Gastrocnemius medialis (tissue), 4 donors: ENCODE data around the gene WFDC1. TPM values are rescaled to one million over a fixed set of nuclear protein-coding genes. Genes with fewer than 3 reads are reported as not detected.

ENCODE experiments used
- ATAC-seq, 2 donors: fragments of 150-250 bp; one replicate each; pipeline ENCODE4 v1.9.1; 2016
- DNase-seq, 2 donors: peaks; one replicate each; pipeline ENCODE4 v3.0.0-alpha.2; 2019
- H3K27ac ChIP-seq, 4 donors: fragments of 200-600 bp; sonication (generic); 1 replicate in 1 of 4; 2 replicates in 3 of 4; pipeline ENCODE4 v1.5.1; 2016 to 2018; ENCODE audit warnings: mild to moderate bottlenecking in 2 of 4, moderate library complexity in 1 of 4
- H3K27me3 ChIP-seq, 3 donors: fragments of 200-600 bp; sonication (generic) in 2 of 3; 1 replicate in 1 of 3; 2 replicates in 2 of 3; pipeline versions ENCODE4 v1.5.1 to v1.6.0; 2016 to 2019; ENCODE audit warnings: mild to moderate bottlenecking in 1 of 3, moderate library complexity in 1 of 3
- H3K36me3 ChIP-seq, 2 donors: fragments of 200-600 bp; sonication (generic) in 1 of 2; one replicate each; pipeline ENCODE4 v1.5.1; 2017 to 2018
- H3K4me1 ChIP-seq, 2 donors: fragments of 200-600 bp; sonication (generic) in 1 of 2; one replicate each; pipeline ENCODE4 v1.5.1; 2016 to 2017; ENCODE audit warnings: mild to moderate bottlenecking in 2 of 2
- H3K4me3 ChIP-seq, 4 donors: fragments of 200-600 bp; sonication (generic) in 3 of 4; 1 replicate in 1 of 4; 2 replicates in 3 of 4; pipeline ENCODE4 v1.5.1; 2016 to 2019; ENCODE audit warnings: mild to moderate bottlenecking in 2 of 4
- H3K9me3 ChIP-seq, 3 donors: fragments of 200-600 bp; sonication (generic) in 2 of 3; 1 replicate in 1 of 3; 2 replicates in 2 of 3; pipeline ENCODE4 v1.5.1; 2016 to 2019
- CTCF ChIP-seq, 5 experiments: fragments of 450-650 bp in 3 of 5; fragments of 200-600 bp in 2 of 5; sonication (generic) in 2 of 5; IDR thresholded peaks in 4 of 5; conservative IDR thresholded peaks in 1 of 5; 1 replicate in 4 of 5; 2 replicates in 1 of 5; pipeline ENCODE4 v1.5.1; 2016 to 2019; ENCODE audit warnings: antibody characterized with exemption in 5 of 5, mild to moderate bottlenecking in 3 of 5, moderate library complexity in 3 of 5
- POLR2A ChIP-seq, 2 donors: fragments of 450-650 bp; IDR thresholded peaks; one replicate each; pipeline ENCODE4 v1.6.1; 2017; ENCODE audit warnings: antibody characterized with exemption in 2 of 2, mild to moderate bottlenecking in 2 of 2, moderate library complexity in 2 of 2
- in situ Hi-C, 4 donors: fragments of 200-750 bp; cut with MboI; loops; one replicate each; pipeline versions ENCODE4 v1.15.0 to v1.8.0; 2017; ENCODE audit warnings: low sequenced_read_pairs in 4 of 4
- intact Hi-C: fragments of 100-400 bp; cut with DNase I; formaldehyde crosslinking; loops from one replicate; pipeline ENCODE4 v1.15.1; 2023; ENCODE audit warnings: low total_unique reads
- total RNA-seq, 4 donors: library from RNA; depleted of rRNA; stranded (reverse); fragments of >200 nt; gene quantifications; one replicate each; pipeline versions ENCODE4 v1.1.0 to v1.2.3, GENCODE V29; 2016

The WFDC1 gene
- total RNA-seq, 4 donors from 2014 or later: 0.40 to 0.68 (median 0.49) TPM; not detected in 1

DNA sequence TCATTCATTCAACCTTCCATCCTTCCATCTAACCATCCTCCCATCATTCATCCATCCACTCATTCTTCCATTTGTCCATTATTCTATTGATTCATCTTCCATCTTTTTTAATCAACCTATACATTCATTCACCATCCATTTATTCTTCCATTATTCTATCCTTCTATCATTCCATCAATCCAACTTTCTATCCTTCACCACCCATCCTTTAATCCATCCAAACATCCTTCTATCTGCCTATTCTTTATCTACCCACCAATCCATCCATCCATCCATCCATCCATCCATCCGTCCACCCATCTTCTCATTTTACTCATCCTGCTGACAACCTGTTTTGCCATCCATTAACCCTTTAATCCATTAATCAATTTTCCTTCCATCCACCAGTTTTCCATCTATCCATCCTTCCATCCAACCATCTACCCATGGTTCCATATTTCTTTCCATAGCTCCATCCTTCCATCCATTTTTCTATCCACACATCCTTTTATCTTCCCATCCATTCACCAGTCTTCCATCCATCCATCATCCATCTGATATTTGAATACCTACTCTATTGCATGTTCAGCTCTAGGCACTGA lies 21.8 kb upstream of the WFDC1 start:
- in situ Hi-C loops: no loop called here
- H3K27me3 ChIP-seq: peaks cover 0 to 4% (median 3%) of the 10 kb centered on the region in 3 donors
- no peak overlapping the region for H3K4me3 ChIP-seq
- ATAC-seq (no peak), DNase-seq (no peak)
- H3K27ac ChIP-seq: no peak overlapping the region
- no peak for TF ChIP-seq CTCF (IDR thresholded peaks at IDR 0.05 in 4 of 5, conservative IDR thresholded peaks at IDR 0.05 in 1 of 5)
- TF ChIP-seq POLR2A (IDR thresholded peaks at IDR 0.05): no peak
- no peaks in the 10 kb centered on the region for H3K36me3 ChIP-seq
- H3K4me1 ChIP-seq: no peaks in the 10 kb centered on the region
- intact Hi-C loops: no loop called here
- H3K9me3 ChIP-seq: no peaks in the 10 kb centered on the region

- H3K4me3 ChIP-seq: no peak overlapping the region
- H3K36me3 ChIP-seq: no peaks in the 10 kb centered on the region
- intact Hi-C loops: no loop called here
- H3K9me3 ChIP-seq: no peaks in the 10 kb centered on the region
- no peaks in the 10 kb centered on the region for H3K4me1 ChIP-seq
- H3K27ac ChIP-seq: no peak overlapping the region
- in situ Hi-C loops: no loop called here
- DNase-seq (no peak), ATAC-seq (no peak)
- TF ChIP-seq POLR2A (IDR thresholded peaks at IDR 0.05): no peak
- no peak for TF ChIP-seq CTCF (IDR thresholded peaks at IDR 0.05 in 4 of 5, conservative IDR thresholded peaks at IDR 0.05 in 1 of 5)
- H3K27me3 ChIP-seq: peaks cover 0 to 4% (median 3%) of the 10 kb centered on the region in 3 donors
Observed at GRCh38 chr16:84274515-84274914, 20.2 kb upstream of the WFDC1 start.

DNA sequence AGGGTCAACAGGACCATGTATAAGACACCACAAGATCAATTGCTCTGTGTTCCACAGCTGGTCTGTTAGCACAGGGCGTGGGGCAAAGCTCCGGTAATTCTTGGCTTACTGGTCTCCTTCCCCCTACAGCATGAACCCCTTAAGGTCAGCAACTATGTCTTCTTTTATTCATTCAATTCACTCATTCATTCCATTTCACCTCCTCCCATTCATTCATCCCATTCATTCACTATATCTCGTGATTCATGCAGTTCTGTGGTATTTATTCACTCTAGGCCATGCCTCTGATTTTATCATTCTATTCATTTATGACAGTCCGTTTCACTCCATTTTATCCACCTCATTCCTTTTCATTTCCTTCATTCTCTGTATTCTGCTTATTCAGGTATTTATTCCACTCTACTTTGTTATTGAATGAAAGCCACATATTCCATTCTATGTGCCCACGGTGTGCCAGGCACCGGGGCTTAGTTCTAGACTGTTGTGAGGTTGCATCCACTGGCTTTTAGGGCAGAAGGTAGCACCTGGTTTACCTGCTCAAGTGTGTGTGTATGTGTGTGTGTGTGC lies 19.0 kb upstream of the WFDC1 start:
- H3K9me3 ChIP-seq: no peaks in the 10 kb centered on the region
- H3K4me1 ChIP-seq: no peaks in the 10 kb centered on the region
- intact Hi-C loops: no loop called here
- H3K4me3 ChIP-seq: no peak overlapping the region
- DNase-seq (no peak), ATAC-seq (no peak)
- H3K27me3 ChIP-seq: peaks cover 0 to 4% (median 3%) of the 10 kb centered on the region in 3 donors
- no peak overlapping the region for H3K27ac ChIP-seq
- no peaks in the 10 kb centered on the region for H3K36me3 ChIP-seq
- in situ Hi-C loops: loop anchor here in 2 of 4 donors (25.0 kb wide), 1 partner anchor 212 kb away; no protein-coding TSS in a partner anchor
- TF ChIP-seq CTCF (IDR thresholded peaks at IDR 0.05 in 4 of 5, conservative IDR thresholded peaks at IDR 0.05 in 1 of 5): no peak
- no peak for TF ChIP-seq POLR2A (IDR thresholded peaks at IDR 0.05)

DNA sequence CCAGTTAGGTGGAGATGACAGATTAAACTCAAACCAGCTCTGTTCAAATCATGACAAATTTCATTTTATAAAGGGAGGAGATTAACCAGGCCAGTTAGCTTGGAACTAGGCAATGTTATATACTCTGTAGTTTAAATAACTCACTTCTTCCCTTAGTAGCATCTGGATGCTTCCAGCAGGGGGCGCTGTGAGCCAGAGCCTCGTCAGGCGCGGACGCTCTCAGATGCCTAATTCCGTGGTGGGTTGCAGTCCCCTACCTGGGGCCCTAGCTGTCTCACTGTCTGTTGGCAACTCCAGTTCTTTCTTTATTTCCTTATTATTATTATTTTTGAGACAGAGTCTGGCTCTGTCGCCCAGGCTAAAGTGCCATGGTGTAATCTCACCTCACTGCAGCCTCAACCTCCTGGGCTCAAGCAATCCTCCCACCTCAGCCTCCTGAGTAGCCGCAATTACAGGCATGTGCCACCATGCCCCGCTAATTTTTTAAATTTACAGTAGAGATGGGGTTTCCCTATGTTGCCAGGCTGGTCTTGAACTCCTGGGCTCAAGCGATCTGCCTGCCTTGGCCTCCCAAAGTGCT lies 17.3 kb upstream of the WFDC1 start:
- TF ChIP-seq POLR2A (IDR thresholded peaks at IDR 0.05) (no peak), CTCF (IDR thresholded peaks at IDR 0.05 in 4 of 5, conservative IDR thresholded peaks at IDR 0.05 in 1 of 5) (peak; percentile 45 to 79 (median 71))

More for the DNA sequence above, 17.3 kb upstream of the WFDC1 start:
- DNase-seq (no peak), ATAC-seq (no peak)
- Histone ChIP-seq H3K36me3 (no peaks in the 10 kb centered on the region), H3K9me3 (no peaks in the 10 kb centered on the region), H3K27me3 (peaks cover 0 to 4% (median 3%) of the 10 kb centered on the region in 3 donors), H3K27ac (no peak overlapping the region), H3K4me1 (no peaks in the 10 kb centered on the region), H3K4me3 (no peak overlapping the region)
- in situ Hi-C loops (loop anchor here in 2 of 4 donors (25.0 kb wide), 1 partner anchor 210 kb away; no protein-coding TSS in a partner anchor), intact Hi-C loops (no loop called here)
